HCT116 (cell line): ENCODE measurements around the gene PLA2G12B.

Experiments used
- POLR2A ChIP-seq: IDR thresholded peaks from 2 replicates; pipeline ENCODE4 v1.7.0; 2011; ENCODE audit warnings: borderline replicate concordance; ENCODE audit not compliant: insufficient read depth, insufficient read length; ENCODE audit errors: extremely low read depth
- SIN3A ChIP-seq: IDR thresholded peaks from 2 replicates; pipeline ENCODE4 v1.6.1; 2012; ENCODE audit warnings: low read depth
- SP1 ChIP-seq: IDR thresholded peaks from 2 replicates; pipeline ENCODE4 v1.6.1; 2012; ENCODE audit warnings: low read depth
- TF ChIP-seq, protein P1 (sequence below), 3 experiments: fragments of 200-600 bp in 1 of 3; sonication (generic) in 1 of 3; IDR thresholded peaks in 2 of 3; conservative IDR thresholded peaks in 1 of 3; 2 replicates each; pipeline ENCODE4 v1.5.1; 2012 to 2017; ENCODE audit warnings: low read depth in 2 of 3, low read length in 2 of 3, antibody characterized with exemption in 1 of 3, borderline replicate concordance in 1 of 3, control low read depth in 1 of 3, mild to moderate bottlenecking in 1 of 3, mixed read lengths in 1 of 3, mixed run types in 1 of 3, moderate library complexity in 1 of 3; ENCODE audit not compliant: insufficient read depth in 1 of 3
- TF ChIP-seq, protein P2 (sequence below): IDR thresholded peaks from 2 replicates; pipeline ENCODE4 v1.6.1; 2012; ENCODE audit warnings: low read depth
- TF ChIP-seq, protein P3 (sequence below): IDR thresholded peaks from 2 replicates; pipeline ENCODE4 v1.6.1; 2012

DNA sequence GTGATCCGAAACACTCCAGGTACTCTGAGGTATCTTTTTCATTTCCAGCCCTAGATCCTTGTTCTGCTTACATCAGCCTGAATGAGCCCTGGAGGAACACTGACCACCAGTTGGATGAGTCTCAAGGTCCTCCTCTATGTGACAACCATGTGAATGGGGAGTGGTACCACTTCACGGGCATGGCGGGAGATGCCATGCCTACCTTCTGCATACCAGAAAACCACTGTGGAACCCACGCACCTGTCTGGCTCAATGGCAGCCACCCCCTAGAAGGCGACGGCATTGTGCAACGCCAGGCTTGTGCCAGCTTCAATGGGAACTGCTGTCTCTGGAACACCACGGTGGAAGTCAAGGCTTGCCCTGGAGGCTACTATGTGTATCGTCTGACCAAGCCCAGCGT, 56.0 kb downstream of the PLA2G12B start:
- TF ChIP-seq POLR2A (no peak), SIN3A (no peak), SP1 (no peak)
- TF ChIP-seq, protein P1, sequence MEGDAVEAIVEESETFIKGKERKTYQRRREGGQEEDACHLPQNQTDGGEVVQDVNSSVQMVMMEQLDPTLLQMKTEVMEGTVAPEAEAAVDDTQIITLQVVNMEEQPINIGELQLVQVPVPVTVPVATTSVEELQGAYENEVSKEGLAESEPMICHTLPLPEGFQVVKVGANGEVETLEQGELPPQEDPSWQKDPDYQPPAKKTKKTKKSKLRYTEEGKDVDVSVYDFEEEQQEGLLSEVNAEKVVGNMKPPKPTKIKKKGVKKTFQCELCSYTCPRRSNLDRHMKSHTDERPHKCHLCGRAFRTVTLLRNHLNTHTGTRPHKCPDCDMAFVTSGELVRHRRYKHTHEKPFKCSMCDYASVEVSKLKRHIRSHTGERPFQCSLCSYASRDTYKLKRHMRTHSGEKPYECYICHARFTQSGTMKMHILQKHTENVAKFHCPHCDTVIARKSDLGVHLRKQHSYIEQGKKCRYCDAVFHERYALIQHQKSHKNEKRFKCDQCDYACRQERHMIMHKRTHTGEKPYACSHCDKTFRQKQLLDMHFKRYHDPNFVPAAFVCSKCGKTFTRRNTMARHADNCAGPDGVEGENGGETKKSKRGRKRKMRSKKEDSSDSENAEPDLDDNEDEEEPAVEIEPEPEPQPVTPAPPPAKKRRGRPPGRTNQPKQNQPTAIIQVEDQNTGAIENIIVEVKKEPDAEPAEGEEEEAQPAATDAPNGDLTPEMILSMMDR (IDR thresholded peaks at IDR 0.05 in 2 of 3, conservative IDR thresholded peaks at IDR 0.05 in 1 of 3; ENCODE audit: borderline replicate concordance in 1 of 3, insufficient read depth in 1 of 3, low read depth in 2 of 3, low read length in 2 of 3): no peak
- TF ChIP-seq, protein P2, sequence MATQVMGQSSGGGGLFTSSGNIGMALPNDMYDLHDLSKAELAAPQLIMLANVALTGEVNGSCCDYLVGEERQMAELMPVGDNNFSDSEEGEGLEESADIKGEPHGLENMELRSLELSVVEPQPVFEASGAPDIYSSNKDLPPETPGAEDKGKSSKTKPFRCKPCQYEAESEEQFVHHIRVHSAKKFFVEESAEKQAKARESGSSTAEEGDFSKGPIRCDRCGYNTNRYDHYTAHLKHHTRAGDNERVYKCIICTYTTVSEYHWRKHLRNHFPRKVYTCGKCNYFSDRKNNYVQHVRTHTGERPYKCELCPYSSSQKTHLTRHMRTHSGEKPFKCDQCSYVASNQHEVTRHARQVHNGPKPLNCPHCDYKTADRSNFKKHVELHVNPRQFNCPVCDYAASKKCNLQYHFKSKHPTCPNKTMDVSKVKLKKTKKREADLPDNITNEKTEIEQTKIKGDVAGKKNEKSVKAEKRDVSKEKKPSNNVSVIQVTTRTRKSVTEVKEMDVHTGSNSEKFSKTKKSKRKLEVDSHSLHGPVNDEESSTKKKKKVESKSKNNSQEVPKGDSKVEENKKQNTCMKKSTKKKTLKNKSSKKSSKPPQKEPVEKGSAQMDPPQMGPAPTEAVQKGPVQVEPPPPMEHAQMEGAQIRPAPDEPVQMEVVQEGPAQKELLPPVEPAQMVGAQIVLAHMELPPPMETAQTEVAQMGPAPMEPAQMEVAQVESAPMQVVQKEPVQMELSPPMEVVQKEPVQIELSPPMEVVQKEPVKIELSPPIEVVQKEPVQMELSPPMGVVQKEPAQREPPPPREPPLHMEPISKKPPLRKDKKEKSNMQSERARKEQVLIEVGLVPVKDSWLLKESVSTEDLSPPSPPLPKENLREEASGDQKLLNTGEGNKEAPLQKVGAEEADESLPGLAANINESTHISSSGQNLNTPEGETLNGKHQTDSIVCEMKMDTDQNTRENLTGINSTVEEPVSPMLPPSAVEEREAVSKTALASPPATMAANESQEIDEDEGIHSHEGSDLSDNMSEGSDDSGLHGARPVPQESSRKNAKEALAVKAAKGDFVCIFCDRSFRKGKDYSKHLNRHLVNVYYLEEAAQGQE: no peak
- TF ChIP-seq, protein P3, sequence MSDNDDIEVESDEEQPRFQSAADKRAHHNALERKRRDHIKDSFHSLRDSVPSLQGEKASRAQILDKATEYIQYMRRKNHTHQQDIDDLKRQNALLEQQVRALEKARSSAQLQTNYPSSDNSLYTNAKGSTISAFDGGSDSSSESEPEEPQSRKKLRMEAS: no peak
